Fibroblast of the aortic adventitia (primary cell): ENCODE data around the gene UBE2L3. TPM values are rescaled to one million over a fixed set of nuclear protein-coding genes. Genes with fewer than 3 reads are reported as not detected.
"Not testable (repeated sequence)": the region's sequence is repeated elsewhere in the genome, so short reads cannot be mapped to it uniquely, and the experiment has no call there.

Source experiments
- DNase-seq: peaks from one replicate; pipeline ENCODE4 v3.0.0-alpha.2; 2010; ENCODE audit warnings: low read depth
- H3K4me3 ChIP-seq: 2 replicates; pipeline ENCODE4 v1.5.1; 2011; ENCODE audit warnings: low read depth, mild to moderate bottlenecking, control low read depth, low read length, moderate library complexity
- CTCF ChIP-seq: IDR thresholded peaks from 2 replicates; pipeline ENCODE4 v1.5.1; 2011; ENCODE audit warnings: mild to moderate bottlenecking, low read length, control low read depth, inconsistent platforms; ENCODE audit not compliant: insufficient read depth
- total RNA-seq: library from RNA; depleted of rRNA; stranded (reverse); fragments of >200 nt; gene quantifications from 2 replicates; pipeline ENCODE4 v1.2.3, GENCODE V29; 2012; ENCODE audit warnings: low replicate concordance

The UBE2L3 gene
- total RNA-seq, 1 donor: 59.7 TPM

DNA sequence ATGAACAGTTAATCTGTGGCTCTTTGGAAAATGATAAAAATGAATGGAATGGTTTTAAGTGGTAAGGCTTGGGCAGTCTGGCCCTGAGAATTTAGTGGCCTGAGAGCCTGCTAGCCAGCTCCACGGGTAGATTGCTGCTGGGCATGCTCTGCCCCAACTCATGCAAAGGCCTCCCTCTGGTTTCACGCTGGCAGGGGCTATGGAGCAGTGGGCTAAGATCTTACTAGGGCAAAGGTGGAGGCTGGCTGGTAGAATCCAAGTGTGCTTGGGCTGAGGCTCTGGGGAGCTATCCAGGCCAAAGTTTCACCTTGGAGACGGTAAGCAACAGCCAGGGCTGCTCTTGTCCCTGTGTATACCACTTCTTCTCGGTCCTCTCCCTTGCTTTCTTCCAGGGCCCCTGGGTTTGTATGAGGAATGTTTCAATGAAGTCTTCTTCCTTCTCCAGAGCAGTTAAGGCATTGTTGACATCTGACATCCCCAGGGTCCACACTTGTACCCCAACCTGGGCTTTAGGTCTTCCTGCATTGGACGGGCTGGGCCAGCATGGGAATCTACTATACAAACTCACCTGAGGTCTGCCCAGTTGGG, 27.4 kb downstream of the UBE2L3 start:
- H3K4me3 ChIP-seq: no peak overlapping the region
- TF ChIP-seq CTCF: no peak
- DNase-seq: no peak

- DNase-seq: not testable (repeated sequence)
Observed at GRCh38 chr22:21596356-21597135, 29.0 kb downstream of the UBE2L3 start.

DNA sequence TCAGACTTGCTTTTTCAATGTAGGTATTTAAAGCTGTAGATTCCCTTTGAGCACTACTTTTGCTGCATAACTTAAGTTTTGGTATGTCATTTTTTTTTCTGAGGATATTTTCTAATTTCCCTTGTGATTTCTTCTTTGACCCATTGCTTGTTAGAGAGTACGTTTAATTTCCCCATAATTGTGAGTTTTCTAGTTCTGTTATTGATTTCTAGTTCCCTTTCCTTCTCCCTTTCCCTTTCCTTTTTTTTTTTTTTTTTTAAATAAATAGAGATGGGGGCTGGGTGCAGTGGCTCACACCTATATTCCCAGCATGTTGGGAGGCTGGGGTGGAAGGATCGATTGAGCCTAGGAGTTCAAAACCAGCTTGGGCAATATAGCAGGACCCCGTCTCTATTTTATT, 30.8 kb downstream of the UBE2L3 start:
- H3K4me3 ChIP-seq: no peak overlapping the region
- no peak for TF ChIP-seq CTCF
- DNase-seq: no peak

More at GRCh38 chr22:21596356-21597135, 29.0 kb downstream of the UBE2L3 start:
- not testable (repeated sequence) for H3K4me3 ChIP-seq

GRCh38 chr22:21599053-21599893, 31.8 kb downstream of the UBE2L3 start:
- DNase-seq: no peak
- TF ChIP-seq CTCF: no peak

DNA sequence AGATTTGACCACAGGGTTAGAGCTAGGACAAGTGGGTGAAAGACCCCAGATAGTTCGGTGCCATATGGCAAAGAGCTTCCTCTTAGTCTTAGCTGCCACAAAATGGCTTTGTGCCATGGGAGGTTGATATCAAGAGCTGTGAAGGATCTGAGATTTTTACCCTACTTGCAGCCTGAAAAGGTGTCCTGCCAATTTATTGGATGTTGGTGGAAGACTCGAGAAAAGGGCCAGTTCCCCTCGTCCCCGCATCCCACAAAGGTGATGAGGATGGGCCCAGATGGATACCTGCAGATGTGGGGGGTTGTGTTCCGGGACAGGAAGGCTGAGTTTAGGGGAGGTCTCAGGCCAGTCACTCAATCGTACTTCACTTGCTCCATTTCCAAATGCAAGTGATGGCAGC, 35.1 kb downstream of the UBE2L3 start:
- no peak for DNase-seq
- H3K4me3 ChIP-seq: no peak overlapping the region
- TF ChIP-seq CTCF: no peak

More at GRCh38 chr22:21599053-21599893, 31.8 kb downstream of the UBE2L3 start:
- H3K4me3 ChIP-seq: no peak overlapping the region

DNA sequence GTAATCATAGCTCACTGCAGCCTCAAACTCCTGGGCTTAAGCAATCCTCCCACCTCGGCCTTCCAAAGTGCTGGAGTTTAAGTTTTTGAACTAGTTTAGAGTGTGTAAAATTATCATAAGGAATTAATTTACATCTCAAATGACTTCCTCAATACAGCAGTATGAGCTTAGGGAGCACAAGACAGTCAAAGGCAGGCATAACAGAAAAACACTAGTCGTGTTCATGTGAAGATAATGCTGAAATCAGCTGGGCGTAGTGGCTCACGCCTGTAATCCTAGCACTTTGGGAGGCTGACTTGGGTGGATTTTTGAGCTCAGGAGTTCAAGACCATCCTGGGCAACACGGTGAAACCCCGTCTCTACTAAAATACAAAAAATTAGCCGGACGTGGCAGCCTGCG, 36.5 kb downstream of the UBE2L3 start:
- no peak for DNase-seq

More for the DNA sequence above, 36.5 kb downstream of the UBE2L3 start:
- no peak overlapping the region for H3K4me3 ChIP-seq
- no peak for TF ChIP-seq CTCF
